ENCODE data around the gene KPNA4. TPM values are rescaled to one million over a fixed set of nuclear protein-coding genes. Genes with fewer than 3 reads are reported as not detected.
"Not testable (repeated sequence)": the region's sequence is repeated elsewhere in the genome, so short reads cannot be mapped to it uniquely, and the experiment has no call there.

The KPNA4 gene
- 21.1 and 40.8 TPM in 2 replicates for total RNA-seq (2014; rRNA removed; shearing (Covaris generic); ENCODE audit: low replicate concordance)

GRCh38 chr3:160565442-160566403 lies at the start of gene KPNA4:
KPNA4 (minus strand) TSS chr3:160565571; CDS start chr3:160565282, 289 bp downstream.
- peak within 1 kb of the TSS; percentile 94 for H2AFZ ChIP-seq (ENCODE audit: low read length)
- H3K9ac ChIP-seq (ENCODE audit: low read length): peak within 1 kb of the TSS; percentile 90
- peak within 1 kb of the TSS; percentile 96 for H3K4me3 ChIP-seq (ENCODE audit: low read length)
- no peaks in the 10 kb centered on the region for H3K27me3 ChIP-seq (ENCODE audit: low read length)
- peaks cover 43% of the 10 kb centered on the region for H3K79me2 ChIP-seq (ENCODE audit: low read length)
- H3K9me2 ChIP-seq (replicated peaks; ENCODE audit: insufficient read depth, low read length): no peaks in the 10 kb centered on the region
- H3K36me3 ChIP-seq (ENCODE audit: insufficient read depth, low read length): peaks cover 30% of the 10 kb centered on the region
- DNase-seq: peak; percentile 99
- no peaks in the 10 kb centered on the region for H3K9me3 ChIP-seq (ENCODE audit: low read length)
- H3K27ac ChIP-seq (ENCODE audit: low read length): peak within 1 kb of the TSS; percentile 62
- H3K4me1 ChIP-seq (ENCODE audit: low read length): peaks cover 44% of the 10 kb centered on the region
- peaks cover 23% of the 10 kb centered on the region; the same call in 1 of the 2 replicates for H4K20me1 ChIP-seq (ENCODE audit: insufficient read depth, low read depth, low read length)
- peak within 1 kb of the TSS; percentile 94 for H3K4me2 ChIP-seq (ENCODE audit: low read depth, low read length, poor library complexity, severe bottlenecking)

GRCh38 chr3:160613661-160614060 lies 48.3 kb upstream of the KPNA4 start:
- Histone ChIP-seq H2AFZ (ENCODE audit: low read length) (no peak overlapping the region), H4K20me1 (ENCODE audit: insufficient read depth, low read depth, low read length) (no peaks in the 10 kb centered on the region), H3K27ac (ENCODE audit: low read length) (no peak overlapping the region), H3K79me2 (ENCODE audit: low read length) (no peaks in the 10 kb centered on the region), H3K27me3 (ENCODE audit: low read length) (no peaks in the 10 kb centered on the region), H3K36me3 (ENCODE audit: insufficient read depth, low read length) (no peaks in the 10 kb centered on the region), H3K4me2 (ENCODE audit: low read depth, low read length, poor library complexity, severe bottlenecking) (no peak overlapping the region), H3K9me3 (ENCODE audit: low read length) (no peaks in the 10 kb centered on the region), H3K9ac (ENCODE audit: low read length) (no peak overlapping the region), H3K4me3 (ENCODE audit: low read length) (no peak overlapping the region), H3K9me2 (replicated peaks; ENCODE audit: insufficient read depth, low read length) (no peaks in the 10 kb centered on the region), H3K4me1 (ENCODE audit: low read length) (no peaks in the 10 kb centered on the region)
- no peak for DNase-seq

GRCh38 chr3:160612386-160613075 lies 47.2 kb upstream of the KPNA4 start:
- H2AFZ ChIP-seq (ENCODE audit: low read length): no peak overlapping the region
- H3K36me3 ChIP-seq (ENCODE audit: insufficient read depth, low read length): no peaks in the 10 kb centered on the region
- H4K20me1 ChIP-seq (ENCODE audit: insufficient read depth, low read depth, low read length): no peaks in the 10 kb centered on the region
- no peaks in the 10 kb centered on the region for H3K79me2 ChIP-seq (ENCODE audit: low read length)
- no peak overlapping the region for H3K4me3 ChIP-seq (ENCODE audit: low read length)
- no peaks in the 10 kb centered on the region for H3K4me1 ChIP-seq (ENCODE audit: low read length)
- DNase-seq: no peak
- H3K27ac ChIP-seq (ENCODE audit: low read length): no peak overlapping the region
- no peak overlapping the region for H3K9ac ChIP-seq (ENCODE audit: low read length)
- H3K9me2 ChIP-seq (replicated peaks; ENCODE audit: insufficient read depth, low read length): no peaks in the 10 kb centered on the region
- no peak overlapping the region for H3K4me2 ChIP-seq (ENCODE audit: low read depth, low read length, poor library complexity, severe bottlenecking)
- no peaks in the 10 kb centered on the region for H3K9me3 ChIP-seq (ENCODE audit: low read length)
- H3K27me3 ChIP-seq (ENCODE audit: low read length): no peaks in the 10 kb centered on the region

DNA sequence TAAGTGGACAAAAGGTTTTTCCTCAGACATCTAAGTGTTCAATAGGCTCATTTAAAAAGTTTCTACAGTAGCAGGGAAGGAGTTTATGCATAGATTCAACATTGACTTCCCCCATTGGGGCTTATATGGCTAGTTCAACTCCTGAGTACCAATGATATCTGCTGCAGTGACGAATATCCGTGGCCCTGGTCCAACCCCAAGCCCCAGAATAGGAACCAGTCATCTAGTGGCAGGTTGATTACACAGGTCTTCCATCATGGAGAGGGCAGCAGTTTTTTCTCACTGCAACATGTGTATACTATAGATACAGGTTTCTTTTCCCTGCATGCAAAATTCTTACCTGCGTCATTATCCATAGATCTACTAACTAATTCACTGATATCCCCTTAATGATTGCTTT lies 45.8 kb upstream of the KPNA4 start:
- Histone ChIP-seq H3K4me2 (ENCODE audit: low read depth, low read length, poor library complexity, severe bottlenecking) (no peak overlapping the region), H2AFZ (ENCODE audit: low read length) (no peak overlapping the region), H3K4me3 (ENCODE audit: low read length) (no peak overlapping the region), H3K4me1 (ENCODE audit: low read length) (no peaks in the 10 kb centered on the region), H3K9ac (ENCODE audit: low read length) (no peak overlapping the region), H3K9me2 (replicated peaks; ENCODE audit: insufficient read depth, low read length) (no peaks in the 10 kb centered on the region), H3K27ac (ENCODE audit: low read length) (no peak overlapping the region), H3K79me2 (ENCODE audit: low read length) (no peaks in the 10 kb centered on the region), H3K9me3 (ENCODE audit: low read length) (no peaks in the 10 kb centered on the region), H4K20me1 (ENCODE audit: insufficient read depth, low read depth, low read length) (no peaks in the 10 kb centered on the region), H3K36me3 (ENCODE audit: insufficient read depth, low read length) (no peaks in the 10 kb centered on the region), H3K27me3 (ENCODE audit: low read length) (no peaks in the 10 kb centered on the region)
- DNase-seq: no peak

DNA sequence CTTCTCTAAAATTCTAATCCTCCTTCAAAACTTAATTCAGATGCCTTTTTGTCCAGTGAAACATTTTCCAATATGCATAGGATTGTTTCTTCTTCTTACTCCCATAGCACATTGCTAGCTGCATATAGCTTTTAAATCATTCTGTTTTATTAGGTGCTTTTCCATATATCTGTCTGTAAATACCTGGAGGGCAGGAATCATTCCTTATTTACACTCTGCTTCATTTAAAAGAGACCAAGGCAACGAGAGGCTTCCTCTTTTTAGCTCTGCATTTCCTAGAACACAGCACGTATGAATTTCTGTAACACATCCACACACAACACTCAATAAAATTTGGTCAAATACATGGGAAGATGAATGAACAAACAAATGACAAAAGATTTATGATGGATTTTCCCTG lies 43.5 kb upstream of the KPNA4 start:
- H3K4me3 ChIP-seq (ENCODE audit: low read length): no peak overlapping the region
- H3K9me3 ChIP-seq (ENCODE audit: low read length): no peaks in the 10 kb centered on the region
- H4K20me1 ChIP-seq (ENCODE audit: insufficient read depth, low read depth, low read length): no peaks in the 10 kb centered on the region
- no peak overlapping the region for H2AFZ ChIP-seq (ENCODE audit: low read length)
- no peaks in the 10 kb centered on the region for H3K27me3 ChIP-seq (ENCODE audit: low read length)
- H3K27ac ChIP-seq (ENCODE audit: low read length): no peak overlapping the region
- H3K4me1 ChIP-seq (ENCODE audit: low read length): no peaks in the 10 kb centered on the region
- H3K36me3 ChIP-seq (ENCODE audit: insufficient read depth, low read length): no peaks in the 10 kb centered on the region
- H3K4me2 ChIP-seq (ENCODE audit: low read depth, low read length, poor library complexity, severe bottlenecking): no peak overlapping the region
- no peaks in the 10 kb centered on the region for H3K79me2 ChIP-seq (ENCODE audit: low read length)
- no peak for DNase-seq
- H3K9ac ChIP-seq (ENCODE audit: low read length): no peak overlapping the region
- H3K9me2 ChIP-seq (replicated peaks; ENCODE audit: insufficient read depth, low read length): no peaks in the 10 kb centered on the region

- H3K9ac ChIP-seq (ENCODE audit: low read length): no peak overlapping the region
- no peaks in the 10 kb centered on the region for H3K4me1 ChIP-seq (ENCODE audit: low read length)
- no peaks in the 10 kb centered on the region for H3K9me2 ChIP-seq (replicated peaks; ENCODE audit: insufficient read depth, low read length)
- no peaks in the 10 kb centered on the region for H3K36me3 ChIP-seq (ENCODE audit: insufficient read depth, low read length)
- no peak overlapping the region for H3K4me3 ChIP-seq (ENCODE audit: low read length)
- no peaks in the 10 kb centered on the region for H3K9me3 ChIP-seq (ENCODE audit: low read length)
- no peaks in the 10 kb centered on the region for H3K27me3 ChIP-seq (ENCODE audit: low read length)
- H3K27ac ChIP-seq (ENCODE audit: low read length): no peak overlapping the region
- DNase-seq: no peak
- no peak overlapping the region for H2AFZ ChIP-seq (ENCODE audit: low read length)
- no peaks in the 10 kb centered on the region for H3K79me2 ChIP-seq (ENCODE audit: low read length)
- H4K20me1 ChIP-seq (ENCODE audit: insufficient read depth, low read depth, low read length): no peaks in the 10 kb centered on the region
- no peak overlapping the region for H3K4me2 ChIP-seq (ENCODE audit: low read depth, low read length, poor library complexity, severe bottlenecking)
Observed at GRCh38 chr3:160607826-160608225, 42.5 kb upstream of the KPNA4 start.

GRCh38 chr3:160605315-160605714 lies 39.9 kb upstream of the KPNA4 start:
- H3K9ac ChIP-seq (ENCODE audit: low read length): no peak overlapping the region
- H3K9me3 ChIP-seq (ENCODE audit: low read length): no peaks in the 10 kb centered on the region
- H3K27ac ChIP-seq (ENCODE audit: low read length): no peak overlapping the region
- DNase-seq: no peak
- H2AFZ ChIP-seq (ENCODE audit: low read length): no peak overlapping the region
- no peaks in the 10 kb centered on the region for H3K36me3 ChIP-seq (ENCODE audit: insufficient read depth, low read length)
- no peaks in the 10 kb centered on the region for H3K79me2 ChIP-seq (ENCODE audit: low read length)
- no peak overlapping the region for H3K4me3 ChIP-seq (ENCODE audit: low read length)
- H3K4me1 ChIP-seq (ENCODE audit: low read length): no peaks in the 10 kb centered on the region
- H3K9me2 ChIP-seq (replicated peaks; ENCODE audit: insufficient read depth, low read length): no peaks in the 10 kb centered on the region
- no peak overlapping the region for H3K4me2 ChIP-seq (ENCODE audit: low read depth, low read length, poor library complexity, severe bottlenecking)
- H4K20me1 ChIP-seq (ENCODE audit: insufficient read depth, low read depth, low read length): no peaks in the 10 kb centered on the region
- no peaks in the 10 kb centered on the region for H3K27me3 ChIP-seq (ENCODE audit: low read length)

DNA sequence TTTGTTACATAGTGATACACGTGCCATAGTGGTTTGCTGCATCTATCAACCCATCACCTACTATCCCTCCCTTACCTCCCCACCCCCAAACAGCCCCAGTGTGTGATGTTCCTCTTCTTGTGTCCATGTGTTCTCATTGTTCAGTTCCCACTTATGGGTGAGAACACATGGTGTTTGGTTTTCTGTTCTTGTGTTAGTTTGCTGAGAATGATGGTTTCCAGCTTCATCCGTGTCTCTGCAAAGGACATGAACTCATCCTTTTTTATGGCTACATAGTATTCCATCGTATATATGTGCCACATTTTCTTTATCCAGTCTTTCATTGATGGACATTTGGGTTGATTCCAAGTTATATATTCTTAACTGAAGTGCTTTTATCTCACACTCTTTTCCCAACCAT lies 38.5 kb upstream of the KPNA4 start:
- H3K9me3 ChIP-seq (ENCODE audit: low read length); H3K4me1 ChIP-seq (ENCODE audit: low read length); DNase-seq; H4K20me1 ChIP-seq (ENCODE audit: insufficient read depth, low read depth, low read length); H3K79me2 ChIP-seq (ENCODE audit: low read length); H3K4me3 ChIP-seq (ENCODE audit: low read length); H3K27ac ChIP-seq (ENCODE audit: low read length); H2AFZ ChIP-seq (ENCODE audit: low read length); H3K27me3 ChIP-seq (ENCODE audit: low read length); H3K4me2 ChIP-seq (ENCODE audit: low read depth, low read length, poor library complexity, severe bottlenecking); H3K36me3 ChIP-seq (ENCODE audit: insufficient read depth, low read length); H3K9me2 ChIP-seq (replicated peaks; ENCODE audit: insufficient read depth, low read length); H3K9ac ChIP-seq (ENCODE audit: low read length): not testable (repeated sequence)
